HepG2 (cell line): ENCODE data around the gene CAPN10. TPM values are rescaled to one million over a fixed set of nuclear protein-coding genes. Genes with fewer than 3 reads are reported as not detected.

Experiments used
- GATA4 ChIP-seq: sonication (generic); IDR thresholded peaks from 2 replicates; pipeline ENCODE4 v1.6.1; 2016; ENCODE audit warnings: antibody characterized with exemption, low read depth, borderline replicate concordance
- HNF4G ChIP-seq, 2 experiments: sonication (generic) in 1 of 2; formaldehyde crosslinking in 1 of 2; IDR thresholded peaks; 2 replicates each; pipeline versions ENCODE4 v1.4.0 to v1.6.1; 2011 to 2020; ENCODE audit warnings: borderline replicate concordance in 2 of 2, low read depth in 2 of 2, mild to moderate bottlenecking in 2 of 2, low read length in 1 of 2, missing genetic modification reagents in 1 of 2, moderate library complexity in 1 of 2
- JDP2 ChIP-seq: sonication (generic); formaldehyde crosslinking; IDR thresholded peaks from 2 replicates; pipeline ENCODE4 v1.8.1; 2022; ENCODE audit warnings: missing genetic modification reagents, borderline replicate concordance
- KDM4B ChIP-seq: sonication (generic); formaldehyde crosslinking; IDR thresholded peaks from 2 replicates; pipeline ENCODE4 v1.4.0; 2020; ENCODE audit warnings: missing genetic modification reagents
- KLF9 ChIP-seq: IDR thresholded peaks from 2 replicates; pipeline ENCODE4 v1.6.1; 2016; ENCODE audit warnings: low read depth
- SP5 ChIP-seq: IDR thresholded peaks from 2 replicates; pipeline ENCODE4 v1.6.1; 2016; ENCODE audit warnings: low read depth, borderline replicate concordance
- ZBTB21 ChIP-seq: sonication (generic); formaldehyde crosslinking; IDR thresholded peaks from 2 replicates; pipeline ENCODE4 v1.4.0; 2020; ENCODE audit warnings: missing genetic modification reagents
- ZBTB38 ChIP-seq: sonication (generic); formaldehyde crosslinking; IDR thresholded peaks from 2 replicates; pipeline ENCODE4 v1.5.1; 2020; ENCODE audit warnings: mild to moderate bottlenecking, missing genetic modification reagents
- ZNF615 ChIP-seq: sonication (generic); formaldehyde crosslinking; IDR thresholded peaks from 2 replicates; pipeline ENCODE4 v1.5.0; 2020; ENCODE audit warnings: mild to moderate bottlenecking, missing genetic modification reagents, borderline replicate concordance
- ZNF776 ChIP-seq: sonication (generic); formaldehyde crosslinking; IDR thresholded peaks from 2 replicates; pipeline ENCODE4 v1.4.0; 2020; ENCODE audit warnings: mild to moderate bottlenecking, missing genetic modification reagents
- polyA plus RNA-seq, 8 experiments: library from polyadenylated mRNA; depleted of rRNA in 3 of 8; stranded (reverse) in 7 of 8; unstranded in 1 of 8; fragments of >200 nt; fragmentation: Illumina TruSeq in 4 of 8; extraction: Trizol in 4 of 8; gene quantifications; 2 replicates each; pipeline versions ENCODE4 v1.2.1 to v1.2.3, GENCODE V29; 2011 to 2016; ENCODE audit warnings: low read depth in 4 of 8, missing spikeins in 1 of 8, mixed read lengths in 1 of 8; ENCODE audit not compliant: insufficient read depth in 1 of 8
- total RNA-seq, 5 experiments: library from RNA; depleted of rRNA; stranded (reverse); fragments of >200 nt; fragmentation: Illumina TruSeq; extraction: Trizol; gene quantifications; 2 replicates each; pipeline ENCODE4 v1.2.3, GENCODE V29; 2016; ENCODE audit warnings: low read depth in 1 of 5
- TF ChIP-seq, protein P1 (sequence below): sonication (generic); formaldehyde crosslinking; IDR thresholded peaks from 2 replicates; pipeline ENCODE4 v1.4.0; 2020; ENCODE audit warnings: missing genetic modification reagents
- TF ChIP-seq, protein P2 (sequence below): sonication (generic); formaldehyde crosslinking; IDR thresholded peaks from 2 replicates; pipeline ENCODE4 v1.5.0; 2020; ENCODE audit warnings: mild to moderate bottlenecking, missing genetic modification reagents, borderline replicate concordance
- TF ChIP-seq, protein P3 (sequence below): sonication (generic); formaldehyde crosslinking; IDR thresholded peaks from 2 replicates; pipeline ENCODE4 v1.4.0; 2020; ENCODE audit warnings: mild to moderate bottlenecking, missing genetic modification reagents
- TF ChIP-seq, protein P4 (sequence below): sonication (generic); formaldehyde crosslinking; IDR thresholded peaks from 2 replicates; pipeline ENCODE4 v1.5.1; 2020; ENCODE audit warnings: missing genetic modification reagents, mild to moderate bottlenecking, borderline replicate concordance

CAPN10 gene
- total and polyA plus RNA-seq, 2 of the 13 experiments (the other 11 are each of a cell fraction or from before 2014, with no cell fraction given), result 27.6 to 32.4 TPM

DNA sequence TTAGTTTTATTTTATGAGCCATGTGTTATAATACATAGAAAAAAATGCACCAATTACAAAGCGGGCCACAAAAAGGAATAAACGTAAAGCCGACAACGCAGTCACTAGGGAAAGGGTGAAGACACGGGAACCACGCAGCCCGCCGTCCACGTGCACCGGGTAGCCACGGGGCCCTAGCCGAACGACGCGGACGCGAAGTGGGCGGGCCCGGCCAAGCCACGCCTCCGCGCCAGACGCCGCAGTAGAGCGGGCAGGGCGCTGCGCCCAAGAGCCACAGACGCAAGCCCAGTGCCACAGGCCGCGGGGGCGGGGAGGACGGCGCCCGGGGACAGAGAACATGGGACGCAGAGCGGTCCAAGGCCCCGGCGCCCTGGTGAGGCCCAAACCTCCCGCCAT lies 26.5 kb upstream of the CAPN10 start, which contains the start of gene DUSP28 (continued):
- TF ChIP-seq, protein P1, sequence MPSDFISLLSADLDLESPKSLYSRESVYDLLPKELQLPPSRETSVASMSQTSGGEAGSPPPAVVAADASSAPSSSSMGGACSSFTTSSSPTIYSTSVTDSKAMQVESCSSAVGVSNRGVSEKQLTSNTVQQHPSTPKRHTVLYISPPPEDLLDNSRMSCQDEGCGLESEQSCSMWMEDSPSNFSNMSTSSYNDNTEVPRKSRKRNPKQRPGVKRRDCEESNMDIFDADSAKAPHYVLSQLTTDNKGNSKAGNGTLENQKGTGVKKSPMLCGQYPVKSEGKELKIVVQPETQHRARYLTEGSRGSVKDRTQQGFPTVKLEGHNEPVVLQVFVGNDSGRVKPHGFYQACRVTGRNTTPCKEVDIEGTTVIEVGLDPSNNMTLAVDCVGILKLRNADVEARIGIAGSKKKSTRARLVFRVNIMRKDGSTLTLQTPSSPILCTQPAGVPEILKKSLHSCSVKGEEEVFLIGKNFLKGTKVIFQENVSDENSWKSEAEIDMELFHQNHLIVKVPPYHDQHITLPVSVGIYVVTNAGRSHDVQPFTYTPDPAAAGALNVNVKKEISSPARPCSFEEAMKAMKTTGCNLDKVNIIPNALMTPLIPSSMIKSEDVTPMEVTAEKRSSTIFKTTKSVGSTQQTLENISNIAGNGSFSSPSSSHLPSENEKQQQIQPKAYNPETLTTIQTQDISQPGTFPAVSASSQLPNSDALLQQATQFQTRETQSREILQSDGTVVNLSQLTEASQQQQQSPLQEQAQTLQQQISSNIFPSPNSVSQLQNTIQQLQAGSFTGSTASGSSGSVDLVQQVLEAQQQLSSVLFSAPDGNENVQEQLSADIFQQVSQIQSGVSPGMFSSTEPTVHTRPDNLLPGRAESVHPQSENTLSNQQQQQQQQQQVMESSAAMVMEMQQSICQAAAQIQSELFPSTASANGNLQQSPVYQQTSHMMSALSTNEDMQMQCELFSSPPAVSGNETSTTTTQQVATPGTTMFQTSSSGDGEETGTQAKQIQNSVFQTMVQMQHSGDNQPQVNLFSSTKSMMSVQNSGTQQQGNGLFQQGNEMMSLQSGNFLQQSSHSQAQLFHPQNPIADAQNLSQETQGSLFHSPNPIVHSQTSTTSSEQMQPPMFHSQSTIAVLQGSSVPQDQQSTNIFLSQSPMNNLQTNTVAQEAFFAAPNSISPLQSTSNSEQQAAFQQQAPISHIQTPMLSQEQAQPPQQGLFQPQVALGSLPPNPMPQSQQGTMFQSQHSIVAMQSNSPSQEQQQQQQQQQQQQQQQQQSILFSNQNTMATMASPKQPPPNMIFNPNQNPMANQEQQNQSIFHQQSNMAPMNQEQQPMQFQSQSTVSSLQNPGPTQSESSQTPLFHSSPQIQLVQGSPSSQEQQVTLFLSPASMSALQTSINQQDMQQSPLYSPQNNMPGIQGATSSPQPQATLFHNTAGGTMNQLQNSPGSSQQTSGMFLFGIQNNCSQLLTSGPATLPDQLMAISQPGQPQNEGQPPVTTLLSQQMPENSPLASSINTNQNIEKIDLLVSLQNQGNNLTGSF (CRISPR knock-in tag), result peak; percentile 72
- TF ChIP-seq ZBTB21 (CRISPR knock-in tag), result no peak
- TF ChIP-seq SP5, result peak; percentile 57; the same call in 1 of the 2 replicates
- TF ChIP-seq HNF4G (IDR thresholded peaks at IDR 0.05; ENCODE audit: borderline replicate concordance, low read depth, low read length), result no peak
- TF ChIP-seq HNF4G (CRISPR knock-in tag; IDR thresholded peaks at IDR 0.05; ENCODE audit: borderline replicate concordance, low read depth), result no peak
- 0 out of 2 replicates have a peak, but pooled peaks have one; percentile 30 for TF ChIP-seq KDM4B
- TF ChIP-seq, protein P2, sequence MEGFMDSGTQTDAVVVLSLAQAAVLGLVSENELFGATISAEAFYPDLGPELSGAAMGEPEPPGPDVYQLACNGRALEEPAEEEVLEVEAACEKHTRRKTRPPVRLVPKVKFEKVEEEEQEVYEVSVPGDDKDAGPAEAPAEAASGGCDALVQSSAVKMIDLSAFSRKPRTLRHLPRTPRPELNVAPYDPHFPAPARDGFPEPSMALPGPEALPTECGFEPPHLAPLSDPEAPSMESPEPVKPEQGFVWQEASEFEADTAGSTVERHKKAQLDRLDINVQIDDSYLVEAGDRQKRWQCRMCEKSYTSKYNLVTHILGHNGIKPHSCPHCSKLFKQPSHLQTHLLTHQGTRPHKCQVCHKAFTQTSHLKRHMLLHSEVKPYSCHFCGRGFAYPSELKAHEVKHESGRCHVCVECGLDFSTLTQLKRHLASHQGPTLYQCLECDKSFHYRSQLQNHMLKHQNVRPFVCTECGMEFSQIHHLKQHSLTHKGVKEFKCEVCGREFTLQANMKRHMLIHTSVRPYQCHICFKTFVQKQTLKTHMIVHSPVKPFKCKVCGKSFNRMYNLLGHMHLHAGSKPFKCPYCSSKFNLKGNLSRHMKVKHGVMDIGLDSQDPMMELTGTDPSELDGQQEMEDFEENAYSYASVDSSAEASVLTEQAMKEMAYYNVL (CRISPR knock-in tag), result peak; percentile 53; the same call in 1 of the 2 replicates
- TF ChIP-seq ZNF615 (CRISPR knock-in tag), result no peak
- no peak for TF ChIP-seq ZNF776
- peak; percentile 76; the same call in 1 of the 2 replicates for TF ChIP-seq JDP2
- TF ChIP-seq GATA4, result peak; percentile 36
- peak; percentile 68 for TF ChIP-seq ZBTB38 (CRISPR knock-in tag)
- TF ChIP-seq KLF9 (CRISPR knock-in tag), result peak; percentile 53
- TF ChIP-seq, protein P3, sequence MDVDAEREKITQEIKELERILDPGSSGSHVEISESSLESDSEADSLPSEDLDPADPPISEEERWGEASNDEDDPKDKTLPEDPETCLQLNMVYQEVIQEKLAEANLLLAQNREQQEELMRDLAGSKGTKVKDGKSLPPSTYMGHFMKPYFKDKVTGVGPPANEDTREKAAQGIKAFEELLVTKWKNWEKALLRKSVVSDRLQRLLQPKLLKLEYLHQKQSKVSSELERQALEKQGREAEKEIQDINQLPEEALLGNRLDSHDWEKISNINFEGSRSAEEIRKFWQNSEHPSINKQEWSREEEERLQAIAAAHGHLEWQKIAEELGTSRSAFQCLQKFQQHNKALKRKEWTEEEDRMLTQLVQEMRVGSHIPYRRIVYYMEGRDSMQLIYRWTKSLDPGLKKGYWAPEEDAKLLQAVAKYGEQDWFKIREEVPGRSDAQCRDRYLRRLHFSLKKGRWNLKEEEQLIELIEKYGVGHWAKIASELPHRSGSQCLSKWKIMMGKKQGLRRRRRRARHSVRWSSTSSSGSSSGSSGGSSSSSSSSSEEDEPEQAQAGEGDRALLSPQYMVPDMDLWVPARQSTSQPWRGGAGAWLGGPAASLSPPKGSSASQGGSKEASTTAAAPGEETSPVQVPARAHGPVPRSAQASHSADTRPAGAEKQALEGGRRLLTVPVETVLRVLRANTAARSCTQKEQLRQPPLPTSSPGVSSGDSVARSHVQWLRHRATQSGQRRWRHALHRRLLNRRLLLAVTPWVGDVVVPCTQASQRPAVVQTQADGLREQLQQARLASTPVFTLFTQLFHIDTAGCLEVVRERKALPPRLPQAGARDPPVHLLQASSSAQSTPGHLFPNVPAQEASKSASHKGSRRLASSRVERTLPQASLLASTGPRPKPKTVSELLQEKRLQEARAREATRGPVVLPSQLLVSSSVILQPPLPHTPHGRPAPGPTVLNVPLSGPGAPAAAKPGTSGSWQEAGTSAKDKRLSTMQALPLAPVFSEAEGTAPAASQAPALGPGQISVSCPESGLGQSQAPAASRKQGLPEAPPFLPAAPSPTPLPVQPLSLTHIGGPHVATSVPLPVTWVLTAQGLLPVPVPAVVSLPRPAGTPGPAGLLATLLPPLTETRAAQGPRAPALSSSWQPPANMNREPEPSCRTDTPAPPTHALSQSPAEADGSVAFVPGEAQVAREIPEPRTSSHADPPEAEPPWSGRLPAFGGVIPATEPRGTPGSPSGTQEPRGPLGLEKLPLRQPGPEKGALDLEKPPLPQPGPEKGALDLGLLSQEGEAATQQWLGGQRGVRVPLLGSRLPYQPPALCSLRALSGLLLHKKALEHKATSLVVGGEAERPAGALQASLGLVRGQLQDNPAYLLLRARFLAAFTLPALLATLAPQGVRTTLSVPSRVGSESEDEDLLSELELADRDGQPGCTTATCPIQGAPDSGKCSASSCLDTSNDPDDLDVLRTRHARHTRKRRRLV, result no peak; the same call in 1 of the 2 replicates
- TF ChIP-seq, protein P4, sequence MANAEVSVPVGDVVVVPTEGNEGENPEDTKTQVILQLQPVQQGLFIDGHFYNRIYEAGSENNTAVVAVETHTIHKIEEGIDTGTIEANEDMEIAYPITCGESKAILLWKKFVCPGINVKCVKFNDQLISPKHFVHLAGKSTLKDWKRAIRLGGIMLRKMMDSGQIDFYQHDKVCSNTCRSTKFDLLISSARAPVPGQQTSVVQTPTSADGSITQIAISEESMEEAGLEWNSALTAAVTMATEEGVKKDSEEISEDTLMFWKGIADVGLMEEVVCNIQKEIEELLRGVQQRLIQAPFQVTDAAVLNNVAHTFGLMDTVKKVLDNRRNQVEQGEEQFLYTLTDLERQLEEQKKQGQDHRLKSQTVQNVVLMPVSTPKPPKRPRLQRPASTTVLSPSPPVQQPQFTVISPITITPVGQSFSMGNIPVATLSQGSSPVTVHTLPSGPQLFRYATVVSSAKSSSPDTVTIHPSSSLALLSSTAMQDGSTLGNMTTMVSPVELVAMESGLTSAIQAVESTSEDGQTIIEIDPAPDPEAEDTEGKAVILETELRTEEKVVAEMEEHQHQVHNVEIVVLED, result peak; percentile 88
